ENCODE data around the gene ODAM.
"Not testable (repeated sequence)": the region's sequence is repeated elsewhere in the genome, so short reads cannot be mapped to it uniquely, and the experiment has no call there.

ODAM gene

GRCh38 chr4:70225824-70226223 lies 30.3 kb downstream of the ODAM start, which contains the start of gene FDCSP:
Gene FDCSP, plus strand, starts transcription at chr4:70226124. Its CDS starts 5,071 bp downstream, at chr4:70231195.
- no peak for DNase-seq

- DNase-seq, result no peak
Observed at GRCh38 chr4:70236125-70236524, 40.6 kb downstream of the ODAM start.

DNA sequence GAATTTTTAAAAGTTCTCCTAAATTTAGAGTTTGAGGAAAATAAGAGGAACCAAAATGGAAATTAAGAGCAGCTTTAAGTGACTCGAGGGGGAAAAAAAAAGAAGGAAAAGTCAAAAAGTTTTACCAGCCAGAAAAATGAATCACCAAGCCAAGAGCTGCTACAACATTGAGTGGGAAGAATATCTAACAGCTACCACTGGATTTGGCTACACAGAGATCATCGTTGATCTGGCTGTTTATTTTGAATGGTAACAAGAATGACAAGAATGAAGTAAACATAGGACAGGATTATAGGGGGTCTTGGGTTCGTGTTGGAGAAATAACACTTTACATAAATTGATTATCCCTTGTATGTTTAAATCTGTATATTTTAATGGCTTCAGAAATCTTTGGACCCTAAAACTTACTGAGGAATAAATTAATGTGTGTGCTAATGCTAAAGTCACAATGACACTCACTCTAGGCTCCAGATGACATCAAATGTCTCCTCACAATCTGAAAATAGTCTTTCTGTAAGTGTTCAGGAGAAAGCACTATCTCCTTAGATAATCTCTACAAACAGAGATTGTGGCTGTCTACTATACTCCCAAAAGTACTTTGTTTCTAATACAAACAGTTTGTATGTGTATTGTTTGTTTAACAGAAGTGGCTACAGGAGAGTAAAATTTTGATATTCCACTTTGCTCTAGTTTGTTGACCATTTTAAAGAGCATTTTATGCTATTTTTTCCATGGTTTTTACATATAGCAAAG lies 43.8 kb downstream of the ODAM start:
- no peak for DNase-seq

- DNase-seq, result no peak
Observed at GRCh38 chr4:70239884-70240591, 44.5 kb downstream of the ODAM start.

DNA sequence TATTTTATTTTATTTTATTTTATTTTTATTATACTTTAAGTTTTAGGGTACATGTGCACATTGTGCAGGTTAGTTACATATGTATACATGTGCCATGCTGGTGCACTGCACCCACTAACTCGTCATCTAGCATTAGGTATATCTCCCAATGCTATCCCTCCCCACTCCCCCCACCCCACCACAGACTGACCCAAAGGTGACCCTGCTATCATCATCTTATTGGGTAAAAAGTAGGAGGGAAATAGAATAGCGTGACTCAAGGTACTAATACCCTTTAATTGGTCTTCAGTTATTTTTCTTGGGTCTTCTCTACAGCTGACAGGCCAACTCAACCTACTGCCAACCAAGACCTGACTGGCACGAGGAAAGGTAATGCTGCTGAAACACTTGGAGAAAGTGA lies 46.8 kb downstream of the ODAM start, which contains the start of gene CSN3:
CSN3 (plus strand) TSS at position 301 of the 400 bp plus-strand sequence. CDS start 2,223 bp downstream, outside the sequence.
- DNase-seq, result not testable (repeated sequence)

GRCh38 chr4:70243091-70243490 lies 47.6 kb downstream of the ODAM start:
- DNase-seq, result no peak

DNA sequence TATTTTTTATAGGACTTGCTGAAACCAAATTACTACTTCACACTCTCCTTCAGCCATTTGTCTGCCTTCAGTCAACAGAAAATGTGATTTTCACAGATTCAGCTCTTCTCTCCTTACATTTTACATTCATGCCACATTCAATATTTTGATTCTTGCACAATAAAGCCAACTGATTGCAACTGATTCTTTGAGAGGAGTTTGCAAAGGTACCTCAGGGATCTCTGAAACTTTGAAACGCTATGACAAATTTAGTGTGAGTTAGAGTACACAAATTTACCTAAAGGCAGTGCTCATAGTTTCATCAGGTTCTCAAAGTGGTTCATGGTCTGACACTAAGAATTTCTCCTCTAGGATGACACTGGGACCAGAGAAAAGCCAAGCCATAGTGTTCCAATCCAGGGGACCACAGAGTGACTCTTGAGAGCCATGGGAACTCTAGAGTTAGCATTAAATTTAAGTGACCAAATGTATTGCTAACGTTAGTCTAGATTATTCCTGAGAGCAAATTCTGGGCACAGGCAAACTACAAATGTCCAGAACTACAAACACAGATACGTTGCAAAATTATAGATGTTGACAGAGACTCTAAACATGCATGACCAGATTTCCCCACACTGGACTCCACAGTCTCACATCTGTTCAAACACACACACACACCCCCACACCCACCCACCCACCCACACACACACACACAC lies 55.9 kb downstream of the ODAM start:
- no peak for DNase-seq

GRCh38 chr4:70251945-70252277 lies 56.4 kb downstream of the ODAM start:
- no peak for DNase-seq
